HG03342 (cell line): Measurements from ENCODE around the gene TIGD2.

ENCODE experiments used
- ATAC-seq: cut with Tn5 transposase; IDR thresholded peaks from one replicate; pipeline ENCODE4 v1.9.1; 2021; ENCODE audit warnings: mild to moderate bottlenecking, moderate library complexity; ENCODE audit not compliant: unreplicated experiment

The TIGD2 gene

GRCh38 chr4:89161841-89162240, 50.5 kb downstream of the TIGD2 start:
- no peak for ATAC-seq

- ATAC-seq = no peak
Observed at GRCh38 chr4:89162496-89162895, 51.2 kb downstream of the TIGD2 start.

DNA sequence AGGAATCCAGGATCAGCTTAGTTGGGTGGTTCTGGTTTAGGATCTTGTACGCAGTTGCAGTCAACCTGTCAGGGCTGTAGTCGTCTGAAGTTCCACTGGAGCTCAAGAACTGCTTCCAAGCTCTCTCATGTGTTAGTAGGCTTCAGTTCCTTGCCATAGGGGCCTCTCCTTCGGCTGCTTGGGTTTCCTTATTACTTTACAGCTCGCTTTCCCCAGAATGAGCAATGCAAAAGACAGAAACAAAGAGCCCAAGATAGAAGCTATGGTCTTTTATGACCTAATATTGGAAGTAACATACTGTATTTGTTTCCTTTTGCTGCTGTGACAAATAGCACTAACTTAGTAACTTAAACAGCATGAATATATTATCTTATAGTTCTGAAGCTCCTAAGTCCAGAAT, 51.7 kb downstream of the TIGD2 start:
- ATAC-seq = no peak

DNA sequence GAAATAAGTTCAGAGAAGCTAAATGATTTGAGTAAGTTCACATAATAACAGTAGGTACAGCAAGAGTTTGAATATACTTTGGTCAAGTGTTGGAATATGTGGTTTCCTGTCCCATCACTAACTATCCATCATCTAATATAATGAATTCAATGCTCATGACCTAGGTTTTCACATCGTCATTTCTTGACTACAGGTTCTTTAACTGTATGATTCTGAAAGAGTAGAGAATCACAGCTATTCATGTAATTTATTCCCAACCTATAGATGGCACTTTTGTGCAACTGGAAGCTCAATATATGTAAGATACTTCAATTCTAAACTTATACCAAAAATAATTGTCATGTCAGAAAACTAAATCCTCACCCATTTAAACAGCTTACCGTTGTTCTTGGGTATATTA, 53.1 kb downstream of the TIGD2 start:
- no peak for ATAC-seq
